Mesothelial cell of epicardium (in vitro differentiated cells): ENCODE results near the gene KLHL6. TPM values are rescaled to one million over a fixed set of nuclear protein-coding genes. Genes with fewer than 3 reads are reported as not detected.
"Not testable (repeated sequence)": the region's sequence is repeated elsewhere in the genome, so short reads cannot be mapped to it uniquely, and the experiment has no call there.

Experiments
- DNase-seq, 2 experiments: peaks; one replicate each; pipeline ENCODE4 v3.0.0; 2021; ENCODE audit warnings: low spot score in 2 of 2; ENCODE audit not compliant: unreplicated experiment in 2 of 2
- H3K27ac Mint-ChIP-seq: 2 replicates; pipeline ENCODE4 v1.8.0; 2021; ENCODE audit warnings: mixed read lengths
- H3K27me3 Mint-ChIP-seq: 2 replicates; pipeline ENCODE4 v1.8.0; 2021; ENCODE audit warnings: low read depth, mixed read lengths
- H3K36me3 Mint-ChIP-seq: 2 replicates; pipeline ENCODE4 v1.8.0; 2021; ENCODE audit warnings: mixed read lengths
- H3K4me1 Mint-ChIP-seq: 2 replicates; pipeline ENCODE4 v1.8.0; 2021; ENCODE audit warnings: mixed read lengths
- H3K4me3 Mint-ChIP-seq: 2 replicates; pipeline ENCODE4 v1.8.0; 2021; ENCODE audit warnings: mild to moderate bottlenecking, moderate library complexity, mixed read lengths
- H3K9me3 Mint-ChIP-seq: 2 replicates; pipeline ENCODE4 v1.8.0; 2021; ENCODE audit warnings: mixed read lengths
- CTCF ChIP-seq: fragments of 200-600 bp; sonication (generic); IDR thresholded peaks from one replicate; pipeline ENCODE4 v1.5.0; 2021; ENCODE audit warnings: antibody characterized with exemption; ENCODE audit not compliant: unreplicated experiment
- total RNA-seq: library from RNA; stranded (reverse); gene quantifications from 3 replicates; pipeline ENCODE4 v1.2.1, GENCODE V29; 2021

Gene KLHL6
- total RNA-seq, 1 donor from 2014 or later, result 0.07 TPM

DNA sequence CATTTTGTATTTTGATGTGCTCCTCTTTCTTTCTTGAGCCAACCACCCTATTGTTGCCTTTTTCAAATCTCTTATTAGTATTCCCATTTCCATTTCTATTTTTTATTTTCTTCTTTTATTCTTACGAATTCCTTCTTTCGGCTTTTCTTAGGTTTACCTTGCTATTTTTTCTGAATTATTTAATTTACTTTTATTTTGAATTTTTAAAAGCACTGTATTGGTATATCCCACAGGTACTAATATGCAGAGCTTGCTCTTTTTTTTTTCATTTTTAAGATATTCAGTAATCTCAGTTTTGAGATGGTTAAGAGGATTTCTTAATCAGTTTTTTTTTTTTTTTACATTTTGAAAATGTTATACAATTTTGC, 108.7 kb downstream of the KLHL6 start:
- H3K27ac Mint-ChIP-seq, result peak overlapping the region; percentile 96
- TF ChIP-seq CTCF, result no peak
- peak overlapping the region; percentile 97 for H3K4me3 Mint-ChIP-seq
- no peak for DNase-seq
- peaks cover 28% of the 10 kb centered on the region for H3K9me3 Mint-ChIP-seq
- peaks cover 11% of the 10 kb centered on the region for H3K36me3 Mint-ChIP-seq
- H3K4me1 Mint-ChIP-seq, result peaks cover 22% of the 10 kb centered on the region
- peaks cover 6% of the 10 kb centered on the region for H3K27me3 Mint-ChIP-seq

GRCh38 chr3:183444748-183445147, 110.8 kb downstream of the KLHL6 start:
- no peak for TF ChIP-seq CTCF
- H3K4me1 Mint-ChIP-seq, result peaks cover 17% of the 10 kb centered on the region
- H3K27ac Mint-ChIP-seq, result no peak overlapping the region

GRCh38 chr3:183443395-183444385, 111.8 kb downstream of the KLHL6 start:
- H3K27me3 Mint-ChIP-seq, result peaks cover 14% of the 10 kb centered on the region
- no peak overlapping the region for H3K27ac Mint-ChIP-seq

More at GRCh38 chr3:183444748-183445147, 110.8 kb downstream of the KLHL6 start:
- H3K4me3 Mint-ChIP-seq, result no peak overlapping the region
- H3K36me3 Mint-ChIP-seq, result peaks cover 8% of the 10 kb centered on the region
- H3K9me3 Mint-ChIP-seq, result peaks cover 39% of the 10 kb centered on the region
- peaks cover 11% of the 10 kb centered on the region for H3K27me3 Mint-ChIP-seq
- DNase-seq, result no peak

GRCh38 chr3:183442994-183443393, 112.5 kb downstream of the KLHL6 start:
- Mint-ChIP-seq H3K4me1 (peaks cover 2% of the 10 kb centered on the region), H3K36me3 (peaks cover 8% of the 10 kb centered on the region), H3K9me3 (peaks cover 43% of the 10 kb centered on the region), H3K27ac (no peak overlapping the region), H3K27me3 (peaks cover 14% of the 10 kb centered on the region), H3K4me3 (no peak overlapping the region)
- TF ChIP-seq CTCF, result no peak
- DNase-seq, result no peak

More at GRCh38 chr3:183443395-183444385, 111.8 kb downstream of the KLHL6 start:
- no peak for TF ChIP-seq CTCF
- peaks cover 43% of the 10 kb centered on the region for H3K9me3 Mint-ChIP-seq
- no peak overlapping the region for H3K4me3 Mint-ChIP-seq
- H3K4me1 Mint-ChIP-seq, result peaks cover 7% of the 10 kb centered on the region
- H3K36me3 Mint-ChIP-seq, result peaks cover 8% of the 10 kb centered on the region
- DNase-seq, result no peak

- Mint-ChIP-seq H3K9me3 (peaks cover 43% of the 10 kb centered on the region), H3K27me3 (peaks cover 16% of the 10 kb centered on the region)
- H3K36me3 Mint-ChIP-seq, H3K4me3 Mint-ChIP-seq, H3K4me1 Mint-ChIP-seq, DNase-seq, H3K27ac Mint-ChIP-seq: not testable (repeated sequence)
Observed at GRCh38 chr3:183440521-183440920, 115.0 kb downstream of the KLHL6 start.

- peaks cover 16% of the 10 kb centered on the region for H3K4me1 Mint-ChIP-seq
- DNase-seq, result no peak
- TF ChIP-seq CTCF, result no peak
Observed at GRCh38 chr3:183439515-183439914, 116.0 kb downstream of the KLHL6 start.

More at GRCh38 chr3:183439515-183439914, 116.0 kb downstream of the KLHL6 start:
- Mint-ChIP-seq H3K27ac (no peak overlapping the region), H3K4me3 (no peak overlapping the region), H3K36me3 (peaks cover 8% of the 10 kb centered on the region), H3K9me3 (peaks cover 41% of the 10 kb centered on the region), H3K27me3 (peaks cover 22% of the 10 kb centered on the region)
